Panc1 (cell line): ENCODE measurements around the gene ADARB1.
A peak's percentile ranks its signal among the peaks of the same experiment; 100 is the strongest.

Source experiments
- CTCF ChIP-seq: fragments of 450-650 bp; IDR thresholded peaks from 2 replicates; pipeline ENCODE4 v1.5.1; 2017; ENCODE audit warnings: mild to moderate bottlenecking
- POLR2AphosphoS5 ChIP-seq: IDR thresholded peaks from 2 replicates; pipeline ENCODE4 v1.6.1; 2012; ENCODE audit warnings: mild to moderate bottlenecking, low read depth, low read length, moderate library complexity
- TCF7L2 ChIP-seq: IDR thresholded peaks from 2 replicates; pipeline ENCODE4 v1.6.1; 2011; ENCODE audit warnings: mild to moderate bottlenecking, low read depth, low read length, inconsistent platforms
- TF ChIP-seq, protein P1 (sequence below), 2 experiments: IDR thresholded peaks; 2 replicates each; pipeline ENCODE4 v1.6.1; 2011 to 2012; ENCODE audit warnings: low read depth in 2 of 2, control low read depth in 1 of 2, low read length in 1 of 2, mild to moderate bottlenecking in 1 of 2, moderate library complexity in 1 of 2; ENCODE audit not compliant: insufficient read depth in 1 of 2

- TF ChIP-seq CTCF (peak; percentile 40), POLR2AphosphoS5 (no peak), TCF7L2 (no peak)
- TF ChIP-seq, protein P1, sequence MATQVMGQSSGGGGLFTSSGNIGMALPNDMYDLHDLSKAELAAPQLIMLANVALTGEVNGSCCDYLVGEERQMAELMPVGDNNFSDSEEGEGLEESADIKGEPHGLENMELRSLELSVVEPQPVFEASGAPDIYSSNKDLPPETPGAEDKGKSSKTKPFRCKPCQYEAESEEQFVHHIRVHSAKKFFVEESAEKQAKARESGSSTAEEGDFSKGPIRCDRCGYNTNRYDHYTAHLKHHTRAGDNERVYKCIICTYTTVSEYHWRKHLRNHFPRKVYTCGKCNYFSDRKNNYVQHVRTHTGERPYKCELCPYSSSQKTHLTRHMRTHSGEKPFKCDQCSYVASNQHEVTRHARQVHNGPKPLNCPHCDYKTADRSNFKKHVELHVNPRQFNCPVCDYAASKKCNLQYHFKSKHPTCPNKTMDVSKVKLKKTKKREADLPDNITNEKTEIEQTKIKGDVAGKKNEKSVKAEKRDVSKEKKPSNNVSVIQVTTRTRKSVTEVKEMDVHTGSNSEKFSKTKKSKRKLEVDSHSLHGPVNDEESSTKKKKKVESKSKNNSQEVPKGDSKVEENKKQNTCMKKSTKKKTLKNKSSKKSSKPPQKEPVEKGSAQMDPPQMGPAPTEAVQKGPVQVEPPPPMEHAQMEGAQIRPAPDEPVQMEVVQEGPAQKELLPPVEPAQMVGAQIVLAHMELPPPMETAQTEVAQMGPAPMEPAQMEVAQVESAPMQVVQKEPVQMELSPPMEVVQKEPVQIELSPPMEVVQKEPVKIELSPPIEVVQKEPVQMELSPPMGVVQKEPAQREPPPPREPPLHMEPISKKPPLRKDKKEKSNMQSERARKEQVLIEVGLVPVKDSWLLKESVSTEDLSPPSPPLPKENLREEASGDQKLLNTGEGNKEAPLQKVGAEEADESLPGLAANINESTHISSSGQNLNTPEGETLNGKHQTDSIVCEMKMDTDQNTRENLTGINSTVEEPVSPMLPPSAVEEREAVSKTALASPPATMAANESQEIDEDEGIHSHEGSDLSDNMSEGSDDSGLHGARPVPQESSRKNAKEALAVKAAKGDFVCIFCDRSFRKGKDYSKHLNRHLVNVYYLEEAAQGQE (IDR thresholded peaks at IDR 0.05; ENCODE audit: insufficient read depth in 1 of 2, low read depth in 2 of 2, low read length in 1 of 2) = no peak
These were observed 28.1 kb downstream of the ADARB1 start for GRCh38 chr21:45102391-45102932.
